ENCODE results near the gene IAH1. TPM values are rescaled to one million over a fixed set of nuclear protein-coding genes. Genes with fewer than 3 reads are reported as not detected.

IAH1 gene
- total and polyA plus RNA-seq, 10 of the 15 experiments (the other 5 are each of a cell fraction or from before 2014, with no cell fraction given): 57.4 to 125 (median 75.8) TPM

GRCh38 chr2:9524291-9524690 lies 49.9 kb downstream of the IAH1 start:
- Histone ChIP-seq H3K79me2 (ENCODE audit: control insufficient read depth, insufficient read depth, low read length) (no peaks in the 10 kb centered on the region), H3K36me3 (ENCODE audit: control insufficient read depth in 2 of 2, insufficient read depth in 2 of 2, low read length in 1 of 2) (peaks cover 5 to 12% of the 10 kb centered on the region in 2 experiments), H3K9ac (ENCODE audit: control insufficient read depth, insufficient read depth, low read length) (no peak overlapping the region), H3K4me3 (no peak overlapping the region), H2AFZ (ENCODE audit: control insufficient read depth, low read depth, low read length) (no peak overlapping the region), H3K27me3 (replicated peaks in 1 of 2; ENCODE audit: control insufficient read depth in 2 of 2, insufficient read depth in 2 of 2, low read length in 1 of 2) (no peaks in the 10 kb centered on the region), H3K4me1 (ENCODE audit: control insufficient read depth, insufficient read depth, low read length) (no peaks in the 10 kb centered on the region), H3K9me3 (replicated peaks; ENCODE audit: control insufficient read depth, insufficient read depth, low read length) (no peaks in the 10 kb centered on the region), H4K20me1 (ENCODE audit: control insufficient read depth, insufficient read depth) (no peaks in the 10 kb centered on the region), H3K27ac (ENCODE audit: control insufficient read depth, insufficient read depth) (no peak overlapping the region), H3K4me2 (ENCODE audit: control insufficient read depth, insufficient read depth) (no peak overlapping the region)
- WGBS (ENCODE audit: insufficient coverage, insufficient replicate concordance, low lambda C conversion rate, missing lambda C conversion rate): 97% methylated on average over 8 of the region's 8 CpGs
- FAIRE-seq (no peak), DNase-seq (ENCODE audit: low read depth, low spot score) (no peak), ATAC-seq (no peak)
- no TSS peak for BruUV-seq (replicated peaks)
- TF ChIP-seq NFYA (IDR thresholded peaks at IDR 0.05; ENCODE audit: borderline replicate concordance, low read depth, low read length) (no peak), ZNF622 (IDR thresholded peaks at IDR 0.05) (no peak), HDAC6 (IDR thresholded peaks at IDR 0.05; ENCODE audit: unreplicated experiment) (no peak), ZSCAN29 (IDR thresholded peaks at IDR 0.05) (no peak), CUX1 (IDR thresholded peaks at IDR 0.05; ENCODE audit: insufficient replicate concordance, low read depth, low read length) (no peak), CREM (IDR thresholded peaks at IDR 0.05; ENCODE audit: low read depth) (no peak), PML (IDR thresholded peaks at IDR 0.05; ENCODE audit: low read length) (no peak), PAX8 (IDR thresholded peaks at IDR 0.05) (no peak), ATF3 (IDR thresholded peaks at IDR 0.05; ENCODE audit: borderline replicate concordance, extremely low read depth, low read depth, low read length) (no peak), NR2F1 (conservative IDR thresholded peaks at IDR 0.05) (no peak), ZNF217 (IDR thresholded peaks at IDR 0.05) (no peak), SMC3 (IDR thresholded peaks at IDR 0.05; ENCODE audit: borderline replicate concordance, low read length) (no peak), GABPA (IDR thresholded peaks at IDR 0.05; ENCODE audit: low read depth) (no peak), TCF3 (IDR thresholded peaks at IDR 0.05; ENCODE audit: borderline replicate concordance, insufficient read depth, low read depth, low read length) (no peak), BCL3 (IDR thresholded peaks at IDR 0.05; ENCODE audit: borderline replicate concordance, insufficient read depth, low read depth, low read length, poor library complexity, severe bottlenecking) (no peak), CEBPB (IDR thresholded peaks at IDR 0.05; ENCODE audit: borderline replicate concordance in 1 of 2, low read depth in 2 of 2, low read length in 2 of 2) (no peak), ZNF24 (IDR thresholded peaks at IDR 0.05) (no peak), MEF2B (IDR thresholded peaks at IDR 0.05; ENCODE audit: partially characterized antibody, poor library complexity, severe bottlenecking) (no peak)
- in situ Hi-C loops (cut with MboI) (no loop called here), intact Hi-C loops (cut with micrococcal nuclease; ENCODE audit: unreplicated experiment) (no loop called here)
- POLR2A ChIA-PET: interaction anchor here (0.6 to 1.6 kb wide), 2 partner anchors 31 to 1001 kb away, joined by 3 to 6 read pairs; partner anchors contain the start of gene ADAM17
- CTCF ChIA-PET: interaction anchor here (2.3 kb wide), 1 partner anchor 11 kb away, joined by 7 read pairs; no protein-coding TSS in a partner anchor
- RAD21 ChIA-PET (ENCODE audit: unreplicated experiment): no interaction called here
- SMC1A ChIA-PET (ENCODE audit: uncharacterized antibody, unreplicated experiment): interaction anchor here (0.9 to 1.4 kb wide), 4 partner anchors 9 to 102 kb away, joined by 3 read pairs; no protein-coding TSS in a partner anchor

Measured in GM12878 (cell line).